HL-60 (cell line): ENCODE measurements around the gene NPB.
A peak's percentile ranks its signal among the peaks of the same experiment; 100 is the strongest.

Source experiments
- DNase-seq, 2 experiments: peaks; one replicate each; pipeline ENCODE4 v3.0.0-alpha.2; 2010 to 2020; ENCODE audit warnings: low read depth in 1 of 2, low spot score in 1 of 2
- H3K27ac ChIP-seq: fragments of 250-450 bp; sonication (Bioruptor Pico); replicated peaks from 2 replicates; pipeline ENCODE4 v1.5.1; 2020; ENCODE audit warnings: mild to moderate bottlenecking, moderate library complexity
- H3K27me3 ChIP-seq: fragments of 250-450 bp; sonication (Bioruptor Pico); 2 replicates; pipeline ENCODE4 v1.5.1; 2021; ENCODE audit warnings: mild to moderate bottlenecking, moderate library complexity; ENCODE audit not compliant: insufficient read depth, poor library complexity, severe bottlenecking
- H3K4me3 ChIP-seq: replicated peaks from 2 replicates; pipeline ENCODE4 v1.5.1; 2011; ENCODE audit warnings: mild to moderate bottlenecking, control low read depth, low read length; ENCODE audit not compliant: insufficient read depth
- GABPA ChIP-seq: IDR thresholded peaks from 2 replicates; pipeline ENCODE4 v1.6.1; 2012; ENCODE audit warnings: low read depth
- POLR2AphosphoS5 ChIP-seq: IDR thresholded peaks from 2 replicates; pipeline ENCODE4 v1.6.1; 2012; ENCODE audit warnings: low read depth
- SPI1 ChIP-seq: IDR thresholded peaks from 2 replicates; pipeline ENCODE4 v1.6.1; 2012; ENCODE audit warnings: low read depth, mild to moderate bottlenecking, borderline replicate concordance
- TF ChIP-seq, protein P1 (sequence below): IDR thresholded peaks from 2 replicates; pipeline ENCODE4 v1.6.1; 2012; ENCODE audit warnings: low read depth; ENCODE audit not compliant: insufficient replicate concordance
- TF ChIP-seq, protein P2 (sequence below): IDR thresholded peaks from one replicate; pipeline ENCODE4 v1.5.1; 2011; ENCODE audit warnings: low read length, control low read depth, inconsistent platforms; ENCODE audit not compliant: insufficient read depth

The NPB gene

DNA sequence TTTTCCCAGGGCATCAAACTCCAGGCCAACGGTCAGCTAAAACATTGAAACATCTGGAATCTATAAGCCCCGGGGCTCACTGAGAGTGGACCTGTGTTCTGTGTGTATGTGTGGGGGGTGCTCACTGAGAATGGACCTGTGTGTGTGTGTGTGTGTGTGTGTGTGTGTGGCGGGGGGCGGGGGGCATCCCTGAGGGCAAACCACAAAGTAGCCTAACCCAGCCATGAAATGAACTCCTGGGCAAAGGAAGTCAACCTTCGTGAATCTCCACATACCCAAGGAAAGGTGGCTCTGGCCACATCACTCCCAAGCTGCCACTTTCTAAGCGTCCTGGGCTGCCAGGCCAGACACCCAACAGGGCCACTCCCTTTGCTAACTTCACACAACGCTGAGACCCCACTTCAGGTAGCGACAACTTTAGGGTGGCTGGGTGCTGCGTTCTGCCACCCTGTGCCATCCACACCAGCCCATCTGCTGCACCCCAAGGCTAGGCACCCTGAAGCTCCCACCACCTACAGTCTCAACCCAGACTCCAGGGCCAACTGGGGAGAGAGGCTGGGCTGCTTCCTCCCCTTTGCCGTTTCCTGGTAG lies 23.9 kb downstream of the NPB start:
- H3K27me3 ChIP-seq = no peaks in the 10 kb centered on the region
- H3K27ac ChIP-seq = peak overlapping the region; percentile 92
- TF ChIP-seq SPI1 (no peak), GABPA (no peak), POLR2AphosphoS5 (no peak)
- TF ChIP-seq, protein P1, sequence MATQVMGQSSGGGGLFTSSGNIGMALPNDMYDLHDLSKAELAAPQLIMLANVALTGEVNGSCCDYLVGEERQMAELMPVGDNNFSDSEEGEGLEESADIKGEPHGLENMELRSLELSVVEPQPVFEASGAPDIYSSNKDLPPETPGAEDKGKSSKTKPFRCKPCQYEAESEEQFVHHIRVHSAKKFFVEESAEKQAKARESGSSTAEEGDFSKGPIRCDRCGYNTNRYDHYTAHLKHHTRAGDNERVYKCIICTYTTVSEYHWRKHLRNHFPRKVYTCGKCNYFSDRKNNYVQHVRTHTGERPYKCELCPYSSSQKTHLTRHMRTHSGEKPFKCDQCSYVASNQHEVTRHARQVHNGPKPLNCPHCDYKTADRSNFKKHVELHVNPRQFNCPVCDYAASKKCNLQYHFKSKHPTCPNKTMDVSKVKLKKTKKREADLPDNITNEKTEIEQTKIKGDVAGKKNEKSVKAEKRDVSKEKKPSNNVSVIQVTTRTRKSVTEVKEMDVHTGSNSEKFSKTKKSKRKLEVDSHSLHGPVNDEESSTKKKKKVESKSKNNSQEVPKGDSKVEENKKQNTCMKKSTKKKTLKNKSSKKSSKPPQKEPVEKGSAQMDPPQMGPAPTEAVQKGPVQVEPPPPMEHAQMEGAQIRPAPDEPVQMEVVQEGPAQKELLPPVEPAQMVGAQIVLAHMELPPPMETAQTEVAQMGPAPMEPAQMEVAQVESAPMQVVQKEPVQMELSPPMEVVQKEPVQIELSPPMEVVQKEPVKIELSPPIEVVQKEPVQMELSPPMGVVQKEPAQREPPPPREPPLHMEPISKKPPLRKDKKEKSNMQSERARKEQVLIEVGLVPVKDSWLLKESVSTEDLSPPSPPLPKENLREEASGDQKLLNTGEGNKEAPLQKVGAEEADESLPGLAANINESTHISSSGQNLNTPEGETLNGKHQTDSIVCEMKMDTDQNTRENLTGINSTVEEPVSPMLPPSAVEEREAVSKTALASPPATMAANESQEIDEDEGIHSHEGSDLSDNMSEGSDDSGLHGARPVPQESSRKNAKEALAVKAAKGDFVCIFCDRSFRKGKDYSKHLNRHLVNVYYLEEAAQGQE = no peak
- TF ChIP-seq, protein P2, sequence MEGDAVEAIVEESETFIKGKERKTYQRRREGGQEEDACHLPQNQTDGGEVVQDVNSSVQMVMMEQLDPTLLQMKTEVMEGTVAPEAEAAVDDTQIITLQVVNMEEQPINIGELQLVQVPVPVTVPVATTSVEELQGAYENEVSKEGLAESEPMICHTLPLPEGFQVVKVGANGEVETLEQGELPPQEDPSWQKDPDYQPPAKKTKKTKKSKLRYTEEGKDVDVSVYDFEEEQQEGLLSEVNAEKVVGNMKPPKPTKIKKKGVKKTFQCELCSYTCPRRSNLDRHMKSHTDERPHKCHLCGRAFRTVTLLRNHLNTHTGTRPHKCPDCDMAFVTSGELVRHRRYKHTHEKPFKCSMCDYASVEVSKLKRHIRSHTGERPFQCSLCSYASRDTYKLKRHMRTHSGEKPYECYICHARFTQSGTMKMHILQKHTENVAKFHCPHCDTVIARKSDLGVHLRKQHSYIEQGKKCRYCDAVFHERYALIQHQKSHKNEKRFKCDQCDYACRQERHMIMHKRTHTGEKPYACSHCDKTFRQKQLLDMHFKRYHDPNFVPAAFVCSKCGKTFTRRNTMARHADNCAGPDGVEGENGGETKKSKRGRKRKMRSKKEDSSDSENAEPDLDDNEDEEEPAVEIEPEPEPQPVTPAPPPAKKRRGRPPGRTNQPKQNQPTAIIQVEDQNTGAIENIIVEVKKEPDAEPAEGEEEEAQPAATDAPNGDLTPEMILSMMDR = no peak
- no peak for DNase-seq
- peak overlapping the region; percentile 76 for H3K4me3 ChIP-seq

DNA sequence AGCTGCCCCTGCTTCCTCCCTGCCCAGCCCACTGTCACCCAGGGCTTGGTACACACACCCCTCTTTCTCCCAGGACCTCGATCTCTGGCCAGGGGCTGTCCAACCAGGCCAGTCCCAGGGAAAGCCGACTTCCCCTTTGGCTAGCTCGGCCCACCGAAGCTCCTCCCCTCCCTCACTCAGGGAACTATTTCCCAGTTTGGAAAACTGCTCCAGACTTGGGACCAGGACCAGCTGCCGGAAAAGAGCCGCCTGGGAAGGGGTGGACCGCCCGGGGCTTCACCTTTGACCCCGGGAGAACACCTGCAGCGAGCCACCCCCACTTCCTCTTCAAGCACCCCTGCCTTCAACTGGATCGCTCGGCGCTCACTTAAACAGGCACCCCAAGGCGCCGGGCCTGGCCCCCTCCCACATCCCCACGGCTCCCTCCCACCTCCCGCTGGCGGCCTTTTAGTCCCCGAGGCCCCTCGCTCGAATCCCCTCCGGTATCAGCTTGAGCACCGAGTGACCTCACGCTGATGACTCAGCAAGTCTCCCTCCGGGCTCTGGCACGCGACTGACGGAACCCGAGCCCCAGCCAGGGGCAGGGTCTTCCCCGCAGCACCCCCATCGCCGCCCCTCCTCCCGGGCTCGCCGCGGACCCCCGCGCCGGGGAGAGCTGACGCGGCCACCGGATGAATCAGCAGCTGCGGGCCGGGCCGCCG lies 24.6 kb downstream of the NPB start:
- H3K4me3 ChIP-seq = peak overlapping the region; percentile 76
- no peaks in the 10 kb centered on the region for H3K27me3 ChIP-seq
- peak; percentile 84 to 85 for DNase-seq
- H3K27ac ChIP-seq = peak overlapping the region; percentile 92
- TF ChIP-seq SPI1 = peak; percentile 87
- TF ChIP-seq, protein P1 = no peak

GRCh38 chr17:81927152-81927652 lies 25.2 kb downstream of the NPB start:
- TF ChIP-seq, protein P1 = no peak
- peak overlapping the region; percentile 92 for H3K27ac ChIP-seq
- H3K4me3 ChIP-seq = peak overlapping the region; percentile 76
- no peaks in the 10 kb centered on the region for H3K27me3 ChIP-seq
- no peak for DNase-seq
